HuH-7 (cell line): ENCODE results near the gene GABRG3.

ENCODE experiments used
- DNase-seq: peaks from one replicate; pipeline ENCODE4 v3.0.0; 2011; ENCODE audit warnings: low spot score

Gene GABRG3

DNA sequence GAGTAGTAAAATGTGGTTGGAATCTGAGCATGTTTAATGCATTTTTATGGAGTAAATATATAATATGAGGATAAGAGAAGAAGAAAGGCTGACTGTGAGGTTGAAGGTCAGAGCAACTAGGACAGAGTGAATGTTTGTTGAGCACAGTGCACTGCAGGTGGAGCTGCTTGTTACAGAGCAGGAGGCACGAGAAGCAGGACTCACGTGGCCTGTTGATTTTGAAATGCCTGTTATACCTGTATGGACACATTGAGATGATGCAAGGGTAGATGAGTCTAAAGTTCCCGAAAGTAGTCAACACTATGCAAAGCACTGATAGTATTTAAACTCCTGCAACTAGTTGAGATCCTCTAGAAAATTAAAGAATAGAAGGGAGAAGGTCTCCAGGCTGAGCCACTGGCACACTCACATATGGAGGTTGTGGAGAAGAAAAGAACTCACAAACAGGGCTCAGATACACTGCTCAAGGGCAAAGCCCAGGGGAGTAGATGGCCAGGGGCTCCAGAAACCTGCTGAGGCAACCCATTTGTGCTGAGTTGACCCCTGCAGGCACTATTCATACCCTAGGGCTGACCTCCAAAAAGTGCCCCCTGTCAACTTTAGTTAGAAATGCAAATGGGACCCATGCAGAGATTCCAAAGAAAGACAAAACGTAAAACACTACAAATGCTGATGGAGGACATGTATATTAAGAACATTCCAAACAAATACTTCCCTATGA lies 541.5 kb downstream of the GABRG3 start:
- DNase-seq: no peak

GRCh38 chr15:27514526-27514925 lies 543.5 kb downstream of the GABRG3 start:
- DNase-seq: no peak

DNA sequence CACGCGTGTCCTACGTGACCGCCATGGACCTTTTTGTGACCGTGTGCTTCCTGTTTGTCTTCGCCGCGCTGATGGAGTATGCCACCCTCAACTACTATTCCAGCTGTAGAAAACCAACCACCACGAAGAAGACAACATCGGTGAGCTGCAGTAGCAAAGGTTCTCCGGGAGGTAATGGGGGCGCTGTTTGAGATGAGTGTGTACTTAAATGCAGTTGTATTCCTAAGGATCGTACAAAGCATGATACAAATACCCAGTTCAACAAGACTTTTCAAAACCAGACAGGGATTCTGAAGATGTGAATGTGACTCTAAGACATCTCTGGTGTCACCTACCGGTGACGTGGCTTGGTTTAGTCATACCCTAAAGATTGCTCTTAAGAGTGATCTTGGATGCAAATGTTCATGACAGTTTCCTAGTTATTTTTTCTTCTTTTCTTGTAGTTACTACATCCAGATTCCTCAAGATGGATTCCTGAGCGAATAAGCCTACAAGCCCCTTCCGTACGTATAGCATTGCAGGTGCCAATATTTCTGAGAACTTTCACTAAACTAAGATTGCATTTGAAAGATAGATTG lies 556.6 kb downstream of the GABRG3 start:
- peak; percentile 27 for DNase-seq

DNA sequence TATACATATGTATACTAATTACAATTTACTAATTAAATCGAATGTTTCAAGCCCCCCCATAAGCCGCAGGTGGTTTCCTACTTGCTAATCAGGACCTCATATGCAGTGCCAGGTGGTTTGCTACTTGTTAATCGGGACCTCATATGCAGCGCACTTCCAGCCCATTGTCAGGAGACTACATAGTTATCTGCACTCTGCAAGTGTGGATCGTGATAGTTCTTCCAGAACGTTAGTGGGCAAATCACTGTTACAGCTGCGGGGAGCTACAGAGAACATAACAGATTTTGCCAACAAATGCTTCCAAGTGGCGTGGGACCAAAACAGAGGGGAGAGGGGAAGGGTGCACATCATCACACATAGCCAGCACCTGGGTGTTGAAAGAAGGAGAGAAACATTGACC lies 558.4 kb downstream of the GABRG3 start:
- no peak for DNase-seq

GRCh38 chr15:27530994-27531393 lies 560.0 kb downstream of the GABRG3 start:
- DNase-seq: no peak

DNA sequence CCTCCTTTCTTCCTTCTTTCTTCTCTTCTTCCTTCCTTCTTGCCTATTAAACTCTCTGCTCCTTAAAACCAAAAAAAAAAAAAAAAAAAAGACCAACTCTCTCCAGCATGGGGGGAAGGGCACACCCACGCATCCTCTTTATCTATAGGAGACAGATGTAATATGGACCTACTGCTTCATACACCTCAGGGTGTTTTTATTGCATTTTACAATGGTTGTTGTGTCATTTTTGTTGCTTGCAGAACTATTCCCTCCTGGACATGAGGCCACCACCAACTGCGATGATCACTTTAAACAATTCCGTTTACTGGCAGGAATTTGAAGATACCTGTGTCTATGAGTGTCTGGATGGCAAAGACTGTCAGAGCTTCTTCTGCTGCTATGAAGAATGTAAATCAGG lies 561.4 kb downstream of the GABRG3 start:
- no peak for DNase-seq

DNA sequence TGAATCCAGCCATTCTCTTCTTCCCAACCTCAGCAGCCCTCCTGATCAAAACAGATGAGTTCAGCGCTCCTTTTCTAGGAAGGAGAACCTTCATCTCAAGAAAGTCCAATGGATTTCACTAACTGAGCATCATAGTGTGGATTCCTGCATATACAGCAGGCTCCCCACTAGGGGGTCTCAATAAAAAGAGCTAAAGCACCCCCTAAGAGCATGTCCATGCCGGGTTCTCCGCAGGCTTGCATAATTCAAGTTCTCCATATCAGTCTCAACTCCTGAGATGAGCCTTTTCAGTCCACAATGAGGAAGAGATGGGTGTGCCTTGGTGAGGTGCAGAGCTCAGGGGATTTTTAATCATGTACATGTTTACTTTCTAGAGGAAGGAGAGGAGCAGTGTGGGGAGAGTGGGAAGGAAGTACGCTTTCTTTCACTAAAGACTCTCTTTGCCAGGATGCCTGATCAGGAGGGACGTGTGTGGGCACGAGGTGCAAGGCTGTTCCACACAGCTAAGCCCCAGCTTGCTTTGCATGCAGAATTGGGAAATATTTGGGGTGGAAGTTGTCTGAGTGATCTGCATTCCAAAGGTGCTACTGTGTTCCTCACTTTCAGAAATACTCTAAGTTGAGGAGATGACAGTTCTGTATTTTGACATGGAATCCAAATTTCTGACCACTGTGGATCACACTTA lies 564.6 kb downstream of the GABRG3 start:
- no peak for DNase-seq

DNA sequence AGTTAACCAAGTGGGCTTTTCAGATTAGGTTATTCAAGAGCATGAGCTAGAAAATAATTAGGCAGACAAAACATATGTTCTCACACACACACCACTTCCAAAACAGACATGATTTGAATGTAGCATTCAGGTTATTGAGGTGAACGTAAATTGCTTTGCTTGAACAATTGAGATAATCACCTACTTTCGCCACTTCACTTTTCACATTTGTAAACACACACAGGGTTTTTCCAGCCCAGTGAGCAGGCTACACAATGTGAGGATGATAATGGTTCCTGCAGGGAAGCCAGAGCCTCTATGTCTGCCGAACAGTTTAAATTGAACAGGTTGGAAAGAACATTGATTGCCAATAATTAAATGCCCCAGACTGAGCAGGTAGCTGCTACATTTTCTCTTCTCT lies 567.3 kb downstream of the GABRG3 start:
- no peak for DNase-seq

DNA sequence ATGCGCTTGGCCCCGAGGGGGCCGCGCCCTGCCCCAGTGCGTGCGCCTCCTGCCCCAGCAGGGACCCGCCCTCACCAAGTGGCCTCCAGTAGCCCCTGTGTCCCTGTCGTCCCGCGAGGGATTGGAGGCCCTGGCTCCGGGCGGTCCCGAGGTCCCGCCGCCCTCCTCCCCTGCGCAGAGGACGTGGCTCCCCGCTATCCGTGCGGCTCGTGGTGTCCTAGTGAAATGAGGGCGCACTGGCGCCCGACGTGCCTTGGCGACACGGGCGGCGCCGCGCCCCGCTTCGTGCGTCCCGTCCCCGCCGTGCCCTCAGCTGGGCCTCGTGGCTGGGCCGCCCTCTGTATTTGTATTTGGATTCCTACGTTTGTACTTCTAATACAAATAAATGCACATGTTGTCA lies 570.6 kb downstream of the GABRG3 start:
- no peak for DNase-seq

DNA sequence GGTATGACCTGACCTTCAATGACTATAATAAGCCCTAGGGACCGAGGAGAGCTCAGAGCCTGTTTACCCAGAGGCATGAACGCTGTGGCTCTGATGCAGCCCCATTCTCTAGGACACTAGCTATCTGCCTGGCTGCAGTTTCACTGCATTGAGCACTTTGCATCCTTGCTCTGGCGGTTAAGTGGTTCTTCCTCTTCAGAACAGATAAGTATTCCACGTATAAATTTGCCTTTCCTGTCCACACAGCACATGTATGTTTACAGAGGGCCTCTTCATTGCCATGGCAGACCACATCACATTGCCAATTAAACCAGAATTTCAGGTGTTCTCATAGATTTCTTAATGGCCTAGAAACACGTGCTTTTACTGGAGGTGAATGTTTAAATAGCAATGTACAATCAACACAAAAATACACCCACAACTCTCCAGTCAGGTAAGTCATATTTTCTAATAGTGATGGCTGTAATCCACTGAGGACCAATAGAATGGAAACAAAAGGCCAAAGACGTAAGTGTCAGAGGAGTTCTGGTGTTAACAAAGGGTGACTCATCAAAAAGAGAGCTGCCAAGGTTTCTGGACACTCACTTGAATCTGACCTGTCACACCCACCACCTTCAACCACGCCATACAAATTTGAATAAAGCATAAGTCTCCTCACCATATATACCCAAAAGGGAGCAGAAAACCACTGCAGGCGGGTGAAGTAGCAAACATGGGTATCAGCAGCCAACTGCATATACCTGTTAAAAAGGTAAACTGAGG lies 574.7 kb downstream of the GABRG3 start:
- no peak for DNase-seq

DNA sequence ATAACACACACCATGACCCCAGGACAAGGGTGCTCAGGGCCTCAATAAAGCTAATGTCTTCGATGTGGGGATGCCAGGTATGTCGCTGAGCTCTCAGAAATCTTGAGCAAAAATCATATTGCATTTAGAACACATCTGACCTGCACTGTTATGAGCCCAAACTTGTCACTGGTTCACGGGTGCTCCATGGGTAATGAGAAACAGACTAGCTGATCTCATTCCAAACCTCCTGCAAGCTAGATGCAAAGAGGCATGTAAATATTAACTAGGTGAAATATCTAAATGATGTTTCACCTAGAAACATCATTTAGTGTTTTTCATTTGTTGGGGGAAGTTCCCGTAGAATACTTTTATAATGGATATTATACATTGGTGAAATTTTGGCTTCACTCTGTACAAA lies 578.8 kb downstream of the GABRG3 start:
- DNase-seq: no peak

DNA sequence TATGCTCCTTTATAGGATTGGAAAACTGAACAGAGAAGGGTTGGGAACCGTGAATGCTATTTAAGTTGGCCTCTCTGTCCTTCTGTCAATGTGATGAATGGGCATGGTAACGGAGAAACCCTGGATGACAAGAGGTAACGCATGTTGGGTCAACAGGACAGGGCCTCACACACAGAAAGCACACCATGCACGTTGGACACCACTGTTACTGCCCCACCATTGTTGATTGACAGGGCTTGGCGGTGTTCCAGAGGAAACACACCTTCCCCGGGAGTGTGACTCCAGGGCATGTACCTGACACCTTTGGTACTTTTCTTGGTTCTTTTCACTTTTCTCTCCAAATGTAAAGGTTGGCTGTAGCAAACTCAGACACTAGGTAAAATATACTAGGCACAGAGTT lies 579.7 kb downstream of the GABRG3 start:
- DNase-seq: no peak

DNA sequence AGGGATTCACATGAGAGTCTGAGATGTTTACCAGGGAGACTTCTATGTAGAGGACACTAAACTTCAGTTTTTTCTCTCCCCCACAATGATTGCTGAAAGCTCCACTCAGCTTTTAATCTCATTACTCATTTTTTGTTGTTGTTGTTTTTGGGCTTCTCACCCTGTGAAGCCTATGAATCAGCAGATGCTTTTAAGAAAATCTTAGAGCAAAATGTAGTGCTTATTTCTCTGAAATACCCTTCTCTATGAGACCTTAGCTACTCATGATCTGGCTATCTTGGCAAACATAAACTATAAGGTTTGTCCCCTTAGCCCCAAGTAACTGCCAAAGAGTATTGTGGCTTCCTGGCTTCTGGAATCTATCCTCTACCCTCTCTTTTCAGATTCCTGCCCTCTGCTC lies 590.8 kb downstream of the GABRG3 start:
- no peak for DNase-seq

GRCh38 chr15:27563765-27564370 lies 592.9 kb downstream of the GABRG3 start:
- DNase-seq: no peak

DNA sequence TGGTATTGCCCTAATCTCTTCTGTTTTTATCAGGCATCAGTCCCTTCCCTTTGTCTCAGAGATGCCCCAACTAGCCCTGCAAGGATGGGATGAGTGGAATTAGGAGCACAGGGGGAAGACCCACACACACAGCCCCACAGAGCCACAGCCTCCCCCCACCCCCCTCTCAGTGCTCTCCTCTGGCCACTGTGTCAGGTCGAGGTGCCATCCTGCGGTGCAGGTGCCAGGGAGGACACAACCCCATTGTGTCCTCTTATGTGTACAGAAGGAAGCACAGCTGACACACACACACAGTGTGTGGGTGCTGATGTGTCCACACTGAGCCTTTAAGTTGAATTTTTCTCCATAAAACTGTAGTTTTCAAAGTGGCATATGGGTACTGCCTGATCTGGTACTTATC lies 593.7 kb downstream of the GABRG3 start:
- DNase-seq: no peak

DNA sequence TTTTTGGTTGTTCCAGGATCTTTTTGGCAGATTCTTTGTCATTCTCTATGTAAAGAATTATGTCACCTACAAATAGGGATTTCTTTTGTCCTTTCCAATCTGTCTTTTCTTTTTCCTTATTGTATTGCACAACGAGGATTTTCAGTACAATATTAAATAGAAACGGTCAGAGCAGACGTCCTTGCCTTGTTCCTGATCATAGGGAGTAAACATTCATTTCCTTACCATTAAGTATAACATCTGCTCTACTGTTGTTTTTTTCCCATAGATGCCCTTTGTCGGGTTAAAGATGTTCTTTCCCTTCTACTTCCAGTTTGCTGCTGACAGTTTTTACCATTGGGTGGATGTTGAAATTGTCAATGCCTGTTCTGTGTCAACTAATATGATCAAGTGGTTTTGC lies 599.8 kb downstream of the GABRG3 start:
- DNase-seq: no peak

- DNase-seq: no peak
Observed at GRCh38 chr15:27573805-27574485, 603.0 kb downstream of the GABRG3 start.

DNA sequence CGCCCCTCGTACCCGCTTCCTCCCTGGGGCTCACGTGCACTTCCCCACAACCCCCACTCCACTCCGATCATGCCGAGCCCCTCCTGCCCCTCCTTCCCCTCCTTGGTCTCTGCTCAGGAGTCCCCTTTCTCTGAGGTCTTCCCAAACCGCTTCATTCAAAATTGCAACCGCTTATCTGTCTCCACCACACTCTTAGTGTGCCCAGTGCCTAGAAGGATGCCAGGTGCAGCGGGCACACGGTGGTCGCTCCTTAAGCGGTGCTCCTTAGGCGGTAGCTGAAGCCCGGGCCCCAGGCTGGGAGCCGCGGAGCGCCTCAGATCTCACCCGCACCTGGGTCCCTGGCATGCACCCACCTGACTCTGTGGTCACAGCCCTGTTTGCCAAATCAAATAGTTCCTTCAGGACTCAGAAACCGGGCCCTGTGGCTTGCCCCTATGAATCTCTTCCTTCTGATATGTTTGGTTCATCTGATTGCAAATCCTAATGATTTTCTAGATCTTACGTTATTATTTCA lies 603.6 kb downstream of the GABRG3 start:
- no peak for DNase-seq

DNA sequence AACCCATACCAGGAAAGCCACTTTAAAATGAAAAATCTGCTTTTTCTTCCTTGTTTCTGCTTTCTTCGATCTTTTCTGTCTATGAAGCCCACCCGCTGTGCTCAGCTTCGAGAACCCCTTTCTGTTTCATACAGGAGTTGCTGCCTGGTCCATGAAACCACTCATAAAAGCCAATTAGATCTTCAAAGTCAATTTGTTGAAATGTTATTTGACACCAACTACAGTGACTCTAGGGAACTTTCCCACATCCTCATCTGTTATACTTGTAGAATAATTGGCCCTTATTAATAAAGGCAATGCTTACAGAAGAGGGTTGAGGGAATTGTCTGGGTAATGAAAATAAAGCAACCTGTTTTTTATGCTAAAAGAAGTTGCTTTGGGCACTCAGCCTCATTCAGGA lies 604.5 kb downstream of the GABRG3 start:
- no peak for DNase-seq

GRCh38 chr15:27576576-27576975 lies 605.6 kb downstream of the GABRG3 start:
- DNase-seq: no peak

- no peak for DNase-seq
Observed at GRCh38 chr15:27579738-27580137, 608.8 kb downstream of the GABRG3 start.
